GM19395 (cell line): ENCODE measurements around the gene DLG2.

ENCODE experiments used
- ATAC-seq: cut with Tn5 transposase; IDR thresholded peaks from one replicate; pipeline ENCODE4 v1.9.1; 2021; ENCODE audit warnings: mild to moderate bottlenecking, moderate library complexity; ENCODE audit not compliant: unreplicated experiment

Gene DLG2

GRCh38 chr11:84103096-84103495, 1524.0 kb downstream of the DLG2 start:
- no peak for ATAC-seq

- ATAC-seq, result no peak
These were observed 1530.0 kb downstream of the DLG2 start for GRCh38 chr11:84097186-84097585.

GRCh38 chr11:84091212-84091986, 1535.7 kb downstream of the DLG2 start:
- no peak for ATAC-seq

DNA sequence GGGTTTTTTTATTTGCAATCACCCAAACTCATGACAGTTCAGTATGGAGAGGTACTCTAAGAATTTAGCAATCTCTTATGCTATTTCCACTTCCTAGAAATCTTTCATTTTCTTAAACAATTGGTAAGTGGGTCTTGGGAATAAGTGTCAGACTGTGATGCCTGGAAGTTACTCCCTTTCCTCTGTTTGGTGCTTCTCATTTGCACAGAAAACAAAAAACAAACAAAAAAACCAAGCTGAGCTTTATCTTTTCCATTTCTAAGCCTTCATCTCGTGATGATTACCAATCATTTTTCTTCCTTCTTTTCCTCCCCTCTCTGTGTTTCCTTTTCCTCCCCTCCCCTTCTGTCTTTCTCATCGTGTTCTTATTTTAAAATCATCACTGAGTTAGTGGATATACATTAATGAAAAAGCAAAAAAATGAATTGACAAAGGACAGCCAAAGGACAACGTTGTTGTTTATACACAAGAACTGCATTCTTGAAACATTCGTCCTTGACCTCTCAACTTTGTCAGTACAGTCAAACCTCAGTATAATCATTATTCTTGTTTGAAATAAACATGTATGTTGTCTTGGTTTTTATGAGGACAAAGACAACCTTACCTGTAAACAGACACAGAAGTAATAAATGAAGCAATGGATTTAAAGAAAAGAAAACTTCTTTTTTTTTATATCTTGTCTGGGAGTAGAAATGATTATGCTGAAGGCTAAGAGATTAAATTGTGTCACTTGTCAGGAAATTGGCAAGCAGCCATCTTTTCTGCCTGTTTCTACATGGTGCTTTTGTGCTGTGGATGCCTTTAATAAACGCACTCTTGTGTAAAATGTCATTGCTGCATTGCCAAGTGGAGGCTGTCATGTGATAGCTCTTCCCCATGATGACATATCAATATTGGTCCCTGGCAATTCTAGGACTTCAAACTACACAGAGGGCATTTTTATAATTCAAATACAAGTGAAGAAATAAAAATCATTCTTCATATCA, 1537.8 kb downstream of the DLG2 start:
- no peak for ATAC-seq

DNA sequence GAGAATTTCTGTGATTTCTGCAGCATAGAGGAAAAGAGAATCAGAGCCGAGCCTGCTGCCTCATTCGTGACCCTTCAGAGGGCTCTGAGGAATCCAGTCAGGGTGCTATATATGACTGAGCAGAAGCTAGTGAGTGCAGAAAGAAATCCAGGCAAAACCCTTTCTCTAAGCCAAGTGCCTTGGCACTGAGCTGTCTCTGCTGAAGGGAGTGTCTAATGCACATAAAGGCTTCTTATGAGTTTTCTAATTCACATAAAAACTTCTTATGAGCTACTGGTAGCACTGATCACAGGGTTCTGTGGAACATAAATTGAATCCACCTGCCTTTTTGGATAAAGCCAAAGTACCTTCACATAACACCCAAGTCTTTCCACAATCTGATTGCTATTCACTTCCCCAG, 1555.3 kb downstream of the DLG2 start:
- ATAC-seq, result no peak

- ATAC-seq, result no peak
These were observed 1558.1 kb downstream of the DLG2 start for GRCh38 chr11:84069048-84069447.

DNA sequence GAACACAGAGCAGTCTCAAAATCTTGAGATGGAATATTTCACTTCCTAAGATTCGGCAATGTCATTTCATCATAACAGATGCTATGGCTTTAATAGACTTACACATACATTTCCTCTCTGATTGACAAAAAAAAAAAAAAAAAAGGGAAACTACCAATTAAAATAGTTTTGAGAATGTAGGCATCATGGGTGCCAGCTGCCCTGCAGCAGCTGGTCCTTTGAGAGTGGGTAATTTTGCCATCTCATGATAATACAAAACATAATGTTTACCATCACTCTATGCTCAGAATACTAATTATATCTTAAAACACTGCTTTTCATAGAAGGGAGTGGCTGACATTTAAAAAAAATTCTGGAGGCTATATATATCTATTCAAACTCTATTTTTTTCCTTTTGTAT, 1565.4 kb downstream of the DLG2 start:
- no peak for ATAC-seq

DNA sequence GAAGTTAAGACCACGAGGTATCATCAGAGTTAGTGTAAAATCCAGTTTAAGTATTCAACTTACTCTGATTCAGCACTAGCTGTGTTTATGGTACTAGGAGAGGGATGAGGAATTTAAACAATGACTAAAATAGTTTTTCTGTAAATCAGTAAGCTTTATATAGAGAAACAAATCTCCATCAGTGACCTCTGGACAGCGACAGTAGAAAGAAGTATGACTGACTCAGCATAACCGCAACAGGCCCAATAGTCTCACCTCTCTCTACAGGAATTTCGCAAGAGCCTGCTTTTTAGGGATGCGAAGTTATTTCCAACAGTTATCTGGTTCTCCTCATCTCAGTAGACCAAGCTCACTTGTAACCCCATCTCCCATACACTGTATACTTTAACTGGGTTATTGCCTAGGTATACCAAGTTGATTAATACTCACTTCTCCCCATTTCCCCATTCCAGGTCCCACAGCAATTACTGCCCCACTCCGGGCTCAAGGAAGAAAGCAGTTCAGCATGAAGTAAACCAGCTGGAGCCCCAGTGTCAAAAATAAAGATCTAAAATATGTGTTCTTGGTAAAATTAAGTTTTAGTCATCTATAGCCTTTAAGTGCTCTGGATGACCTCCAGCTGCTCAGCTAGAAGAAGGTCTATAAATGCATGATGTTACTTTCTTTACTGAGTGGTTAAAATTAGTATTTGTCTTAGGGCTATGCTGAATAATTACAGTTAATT, 1570.3 kb downstream of the DLG2 start:
- ATAC-seq, result no peak

DNA sequence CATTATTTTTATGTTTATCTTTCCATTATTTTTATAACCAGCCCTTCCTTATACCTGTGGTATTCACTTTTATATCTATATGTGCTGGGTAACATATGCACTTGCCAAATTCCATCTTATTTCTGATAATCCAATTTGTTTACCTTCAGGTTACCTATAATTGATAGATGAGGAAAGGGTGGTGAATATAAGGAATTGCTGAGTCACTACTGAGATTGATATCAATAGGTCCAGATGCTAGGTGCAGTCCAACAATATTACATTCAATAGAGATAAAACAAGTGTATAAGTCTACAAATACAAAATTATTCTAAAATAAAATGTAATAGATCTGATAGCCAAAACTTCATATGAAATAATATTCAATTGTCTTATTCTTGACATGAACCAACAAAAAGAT, 1582.0 kb downstream of the DLG2 start:
- no peak for ATAC-seq

- ATAC-seq, result no peak
These were observed 1582.4 kb downstream of the DLG2 start for GRCh38 chr11:84044706-84045105.

- no peak for ATAC-seq
These were observed 1590.4 kb downstream of the DLG2 start for GRCh38 chr11:84036664-84037194.

- no peak for ATAC-seq
These were observed 1591.5 kb downstream of the DLG2 start for GRCh38 chr11:84035645-84036044.

DNA sequence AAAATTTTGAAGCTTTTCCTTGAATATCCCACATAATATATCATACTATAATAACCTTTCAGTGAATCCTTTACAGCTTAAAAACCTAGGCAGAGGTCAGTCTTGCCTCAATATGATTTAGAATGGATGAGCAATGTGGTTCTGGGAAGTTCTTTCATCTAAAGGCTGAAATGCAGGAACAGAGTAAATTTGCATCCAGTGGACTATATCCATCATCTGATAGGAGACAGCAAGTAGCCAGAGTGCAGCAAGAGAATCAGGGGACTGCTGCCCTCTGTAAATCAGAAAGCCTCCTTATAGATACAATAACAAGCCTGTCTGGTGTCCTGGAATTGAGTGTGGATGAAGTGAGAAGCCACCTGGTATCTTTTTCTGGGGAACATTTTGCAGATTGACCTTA, 1592.7 kb downstream of the DLG2 start:
- ATAC-seq, result no peak

DNA sequence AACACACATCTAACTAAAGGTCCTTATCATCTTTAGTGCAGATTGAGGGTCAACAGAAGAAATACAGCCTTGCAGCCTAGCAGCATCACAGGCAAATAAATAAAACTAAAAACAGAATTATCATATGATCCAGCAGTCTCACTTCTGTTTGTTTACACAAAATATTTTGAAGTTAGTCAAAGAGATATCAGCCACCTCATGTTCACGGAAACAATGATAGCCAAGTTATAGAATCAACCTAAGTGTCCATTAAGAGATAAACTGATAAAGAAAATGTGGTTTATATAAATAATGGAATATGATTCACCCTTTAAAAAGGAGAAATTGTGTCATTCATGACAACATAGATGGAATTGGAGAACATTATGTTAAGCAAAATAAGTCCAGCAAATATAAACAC, 1602.9 kb downstream of the DLG2 start:
- ATAC-seq, result no peak

- no peak for ATAC-seq
These were observed 1604.4 kb downstream of the DLG2 start for GRCh38 chr11:84022695-84023094.

DNA sequence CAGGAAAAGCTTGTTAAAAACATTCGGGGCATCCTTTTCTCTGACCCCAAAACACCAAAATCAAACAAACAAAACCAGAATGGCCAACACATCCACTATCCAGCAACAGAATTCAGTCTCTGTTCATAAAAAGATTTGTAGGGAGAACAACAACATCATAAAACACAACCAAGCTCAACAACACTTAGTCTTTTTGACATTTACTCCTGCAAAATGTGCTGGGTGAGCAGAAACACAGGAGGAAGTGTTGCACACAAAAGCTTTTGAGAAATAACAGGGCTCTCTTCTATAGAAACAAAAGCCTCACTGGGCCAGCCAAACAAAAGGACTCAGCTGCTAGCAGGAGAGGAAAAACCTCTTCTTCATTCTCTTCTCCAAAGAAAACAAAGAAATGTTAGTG, 1604.9 kb downstream of the DLG2 start:
- no peak for ATAC-seq

DNA sequence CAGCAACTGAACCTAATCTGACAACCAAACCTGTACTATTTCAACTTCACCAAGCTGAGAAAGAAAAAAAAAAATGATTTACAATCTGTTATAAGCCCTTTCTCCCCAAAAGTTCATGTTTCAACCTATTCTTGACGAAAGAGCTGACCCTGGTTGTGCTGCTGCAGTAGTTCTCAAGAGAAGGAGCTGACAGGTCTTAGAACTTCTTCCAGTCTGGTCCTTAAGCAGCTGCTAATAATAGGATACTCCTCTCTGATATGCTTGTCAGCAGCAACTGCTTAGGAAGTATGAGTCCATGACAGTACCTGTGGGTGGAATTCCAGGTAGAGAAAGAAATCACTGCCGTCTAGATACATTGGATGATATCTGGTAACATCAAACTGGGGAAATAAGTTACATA, 1605.9 kb downstream of the DLG2 start:
- no peak for ATAC-seq

GRCh38 chr11:84019571-84020194, 1607.5 kb downstream of the DLG2 start:
- no peak for ATAC-seq

DNA sequence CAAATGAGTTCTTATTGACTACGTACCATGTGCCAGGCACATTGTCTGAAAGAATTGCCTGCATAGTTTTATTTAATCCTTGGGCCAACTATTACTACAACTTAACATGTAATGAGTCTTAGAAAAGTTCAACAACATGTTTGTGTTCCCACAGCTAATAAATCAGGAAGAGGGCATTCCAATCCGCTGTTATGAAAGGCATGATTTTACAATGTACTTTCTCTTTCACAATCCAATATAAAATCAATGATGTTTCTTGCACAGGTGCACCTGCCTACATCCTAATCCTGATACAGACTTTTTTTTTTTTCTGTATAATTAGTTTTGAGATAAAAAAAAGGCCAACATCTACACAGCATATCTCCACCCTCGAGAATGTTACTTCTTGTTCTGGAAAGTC, 1612.6 kb downstream of the DLG2 start:
- no peak for ATAC-seq

DNA sequence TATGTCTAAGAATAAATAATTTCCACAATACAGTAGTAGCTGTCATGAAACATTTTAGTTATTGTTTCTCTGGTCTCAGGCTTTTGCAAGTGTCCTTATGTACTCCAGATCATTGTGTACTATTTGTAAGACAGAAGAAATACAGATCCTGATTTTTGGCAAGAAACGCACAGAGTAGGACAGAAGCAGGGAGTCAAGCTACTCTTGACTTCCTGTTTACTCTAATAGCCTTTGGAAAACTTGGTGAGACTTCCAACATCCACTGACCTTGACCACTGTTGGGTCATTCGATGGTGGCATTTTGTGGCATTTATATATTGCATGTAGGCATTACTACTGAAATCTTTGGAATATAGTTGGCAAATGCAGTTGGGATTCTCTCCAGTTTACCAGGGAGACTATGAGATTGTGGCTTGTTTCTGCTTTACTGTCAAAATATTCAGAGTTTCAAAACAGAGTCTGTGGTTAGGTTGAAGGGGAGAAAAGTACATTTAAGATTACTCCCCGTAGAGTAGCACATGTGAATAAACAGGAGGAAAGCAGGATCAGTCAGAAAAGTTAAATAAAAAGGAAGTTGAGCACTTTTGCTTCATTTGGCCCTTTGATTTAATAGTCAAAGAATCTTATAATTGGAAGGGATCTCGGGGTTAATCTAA, 1614.8 kb downstream of the DLG2 start:
- no peak for ATAC-seq
